ENCODE measurements around the gene BBX.

BBX gene

GRCh38 chr3:107685383-107685782 lies 162.6 kb downstream of the BBX start:
- no peak for TF ChIP-seq NFIC (IDR thresholded peaks at IDR 0.05)
- no peak for TF ChIP-seq YY1 (IDR thresholded peaks at IDR 0.05; ENCODE audit: low read depth)
- TF ChIP-seq TEAD4 (IDR thresholded peaks at IDR 0.05): no peak
- TF ChIP-seq REST (IDR thresholded peaks at IDR 0.05; ENCODE audit: low read depth): no peak

- TF ChIP-seq ZBTB7A (IDR thresholded peaks at IDR 0.05; ENCODE audit: low read depth): no peak
- TF ChIP-seq MAX (IDR thresholded peaks at IDR 0.05): no peak
- TF ChIP-seq EGR1 (IDR thresholded peaks at IDR 0.05): no peak
- TF ChIP-seq TAF1 (IDR thresholded peaks at IDR 0.05; ENCODE audit: low read depth): no peak
- TF ChIP-seq YY1 (IDR thresholded peaks at IDR 0.05; ENCODE audit: low read depth): no peak
- TF ChIP-seq CEBPB (IDR thresholded peaks at IDR 0.05): no peak
- TF ChIP-seq FOXM1 (IDR thresholded peaks at IDR 0.05; ENCODE audit: borderline replicate concordance, low read depth): no peak
- TF ChIP-seq REST (IDR thresholded peaks at IDR 0.05; ENCODE audit: low read depth): no peak
- TF ChIP-seq TEAD4 (IDR thresholded peaks at IDR 0.05): no peak
Measured at GRCh38 chr3:107687056-107687581, 164.4 kb downstream of the BBX start.

GRCh38 chr3:107689355-107689754 lies 166.6 kb downstream of the BBX start:
- TF ChIP-seq USF1 (IDR thresholded peaks at IDR 0.05) (no peak), TCF12 (IDR thresholded peaks at IDR 0.05; ENCODE audit: low read depth) (no peak), TAF1 (IDR thresholded peaks at IDR 0.05; ENCODE audit: low read depth) (no peak), FOXM1 (IDR thresholded peaks at IDR 0.05; ENCODE audit: borderline replicate concordance, low read depth) (no peak), RAD21 (IDR thresholded peaks at IDR 0.05; ENCODE audit: low read depth) (no peak), REST (IDR thresholded peaks at IDR 0.05; ENCODE audit: low read depth) (no peak), MAX (IDR thresholded peaks at IDR 0.05) (no peak), CREB1 (IDR thresholded peaks at IDR 0.05; ENCODE audit: low read depth) (no peak), EGR1 (IDR thresholded peaks at IDR 0.05) (no peak), CEBPB (IDR thresholded peaks at IDR 0.05) (no peak), EP300 (IDR thresholded peaks at IDR 0.05; ENCODE audit: borderline replicate concordance) (no peak), YY1 (IDR thresholded peaks at IDR 0.05; ENCODE audit: low read depth) (no peak), ZBTB7A (IDR thresholded peaks at IDR 0.05; ENCODE audit: low read depth) (no peak)

- no peak for TF ChIP-seq YY1 (IDR thresholded peaks at IDR 0.05; ENCODE audit: low read depth)
- TF ChIP-seq NFIC (IDR thresholded peaks at IDR 0.05): no peak
- peak; percentile 37; the same call in 1 of the 2 replicates for TF ChIP-seq RAD21 (IDR thresholded peaks at IDR 0.05; ENCODE audit: low read depth)
Measured at GRCh38 chr3:107690522-107691138, 167.9 kb downstream of the BBX start.

- TF ChIP-seq CREB1 (IDR thresholded peaks at IDR 0.05; ENCODE audit: low read depth): no peak
- no peak for TF ChIP-seq ZBTB7A (IDR thresholded peaks at IDR 0.05; ENCODE audit: low read depth)
- TF ChIP-seq REST (IDR thresholded peaks at IDR 0.05; ENCODE audit: low read depth): no peak
Measured at GRCh38 chr3:107699682-107700081, 176.9 kb downstream of the BBX start.
